ENCODE data around the gene SOX18. TPM values are rescaled to one million over a fixed set of nuclear protein-coding genes. Genes with fewer than 3 reads are reported as not detected.

The SOX18 gene
- total RNA-seq, 2 experiments from 2014 or later, result not detected

GRCh38 chr20:64047968-64048401, 1.5 kb downstream of the SOX18 start:
- Mint-ChIP-seq H3K27me3 (peaks cover 42% of the 10 kb centered on the region), H3K4me3 (no peak overlapping the region), H3K36me3 (no peaks in the 10 kb centered on the region), H3K9me3 (no peaks in the 10 kb centered on the region), H3K4me1 (ENCODE audit: low read depth) (peaks cover 2% of the 10 kb centered on the region), H3K27ac (no peak overlapping the region)
- ChIA-PET POLR2A (no interaction called here), CTCF (interaction anchor here (0.7 to 1.6 kb wide), 3 partner anchors 9 to 12 kb away, joined by 3 to 9 read pairs (median 5); no protein-coding TSS in a partner anchor)
- intact Hi-C loops (cut with micrococcal nuclease), result no loop called here
- DNase-seq, result no peak

GRCh38 chr20:64047046-64047389, 2.4 kb downstream of the SOX18 start:
- no peak for DNase-seq
- peaks cover 4% of the 10 kb centered on the region for H3K4me1 Mint-ChIP-seq (ENCODE audit: low read depth)
- POLR2A ChIA-PET, result no interaction called here
- H3K36me3 Mint-ChIP-seq, result no peaks in the 10 kb centered on the region
- H3K9me3 Mint-ChIP-seq, result no peaks in the 10 kb centered on the region
- peaks cover 39% of the 10 kb centered on the region for H3K27me3 Mint-ChIP-seq
- CTCF ChIA-PET, result interaction anchor here (1.6 kb wide), 1 partner anchor 8 kb away, joined by 9 read pairs; no protein-coding TSS in a partner anchor
- intact Hi-C loops (cut with micrococcal nuclease), result no loop called here
- H3K4me3 Mint-ChIP-seq, result no peak overlapping the region
- no peak overlapping the region for H3K27ac Mint-ChIP-seq

DNA sequence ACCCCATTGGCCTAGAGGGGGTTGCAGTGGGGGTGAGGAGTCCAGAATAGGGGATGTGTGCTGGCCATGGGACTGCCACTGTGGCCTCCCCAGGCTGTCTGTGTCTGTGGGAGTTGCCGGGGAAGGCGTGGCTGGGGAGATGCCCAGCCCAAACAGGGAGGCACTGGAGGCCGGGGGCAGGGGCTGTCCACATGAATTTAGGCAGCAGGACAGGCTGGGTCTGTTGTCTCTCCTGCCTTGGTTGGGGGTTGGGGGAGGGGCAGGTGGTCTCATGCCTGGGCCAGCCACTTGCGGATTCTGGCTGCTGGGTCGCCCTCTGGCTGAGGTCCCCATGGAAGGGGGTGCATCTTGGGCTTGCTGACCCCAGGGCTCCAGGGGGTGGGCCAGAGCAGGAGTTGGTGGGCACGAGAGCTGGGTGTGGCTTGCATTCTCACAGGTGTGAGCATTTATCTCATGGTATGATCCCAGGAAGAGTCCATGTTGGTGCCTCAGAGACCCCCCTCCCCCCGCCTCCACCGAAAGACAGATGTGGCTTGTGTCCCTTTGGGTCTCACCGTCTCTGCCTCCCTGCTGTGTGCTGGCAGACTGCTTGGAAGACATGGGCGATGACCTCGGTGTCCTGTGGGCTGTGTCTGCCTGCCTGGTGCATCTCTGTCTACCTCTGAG, 4.0 kb downstream of the SOX18 start:
- DNase-seq, result no peak
- Mint-ChIP-seq H3K27me3 (peaks cover 26% of the 10 kb centered on the region), H3K36me3 (no peaks in the 10 kb centered on the region), H3K4me1 (ENCODE audit: low read depth) (peaks cover 7% of the 10 kb centered on the region), H3K27ac (no peak overlapping the region), H3K9me3 (no peaks in the 10 kb centered on the region), H3K4me3 (no peak overlapping the region)
- CTCF ChIA-PET, result interaction anchor here (1.3 to 2.5 kb wide), 2 partner anchors 12 to 38 kb away, joined by 3 to 12 read pairs; no protein-coding TSS in a partner anchor
- intact Hi-C loops (cut with micrococcal nuclease), result no loop called here
- POLR2A ChIA-PET, result no interaction called here

DNA sequence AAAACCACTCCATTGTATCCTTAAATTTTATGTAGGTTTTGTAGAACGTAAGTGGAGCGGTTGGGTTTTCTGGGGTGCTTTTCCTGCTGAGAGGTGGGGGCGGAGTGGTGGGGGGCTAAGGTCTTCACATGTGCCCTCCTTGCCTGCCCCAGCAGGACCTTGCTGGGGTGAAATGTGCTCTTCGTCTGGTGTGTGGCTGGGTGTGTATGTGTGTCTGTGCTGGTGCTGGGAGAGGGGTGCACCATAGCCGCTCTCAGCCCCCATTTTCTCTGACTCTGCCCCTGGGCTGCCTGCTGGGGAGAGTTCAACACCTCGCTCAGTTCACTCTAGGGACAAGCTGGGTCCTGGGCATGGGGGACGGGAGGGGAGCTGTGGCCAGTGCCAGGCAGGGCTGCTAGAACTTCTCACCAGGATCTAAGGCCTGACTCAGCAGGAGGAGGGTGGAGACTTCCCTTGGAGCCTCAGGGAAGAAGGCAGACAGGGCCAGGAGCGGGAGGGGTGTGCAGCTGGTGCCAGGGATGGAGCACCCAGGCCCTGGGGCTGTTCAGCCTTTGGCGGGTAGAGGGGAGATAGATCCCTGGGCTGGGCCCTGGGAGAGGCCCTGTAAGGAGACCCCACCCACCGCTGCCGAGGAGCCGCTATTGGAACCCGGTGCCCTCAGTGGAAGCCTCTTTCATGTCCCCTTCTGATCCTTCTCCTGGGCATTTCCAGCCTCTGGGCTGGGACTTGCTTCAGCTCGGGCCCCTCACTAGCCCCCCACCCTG, 4.8 kb downstream of the SOX18 start:
- intact Hi-C loops (cut with micrococcal nuclease), result no loop called here
- CTCF ChIA-PET, result interaction anchor here (1.3 to 2.5 kb wide), 2 partner anchors 13 to 39 kb away, joined by 3 to 12 read pairs; no protein-coding TSS in a partner anchor
- Mint-ChIP-seq H3K27me3 (peaks cover 20% of the 10 kb centered on the region), H3K4me3 (no peak overlapping the region), H3K9me3 (no peaks in the 10 kb centered on the region), H3K36me3 (no peaks in the 10 kb centered on the region), H3K27ac (no peak overlapping the region), H3K4me1 (ENCODE audit: low read depth) (peaks cover 5% of the 10 kb centered on the region)
- DNase-seq, result no peak
- POLR2A ChIA-PET, result no interaction called here

DNA sequence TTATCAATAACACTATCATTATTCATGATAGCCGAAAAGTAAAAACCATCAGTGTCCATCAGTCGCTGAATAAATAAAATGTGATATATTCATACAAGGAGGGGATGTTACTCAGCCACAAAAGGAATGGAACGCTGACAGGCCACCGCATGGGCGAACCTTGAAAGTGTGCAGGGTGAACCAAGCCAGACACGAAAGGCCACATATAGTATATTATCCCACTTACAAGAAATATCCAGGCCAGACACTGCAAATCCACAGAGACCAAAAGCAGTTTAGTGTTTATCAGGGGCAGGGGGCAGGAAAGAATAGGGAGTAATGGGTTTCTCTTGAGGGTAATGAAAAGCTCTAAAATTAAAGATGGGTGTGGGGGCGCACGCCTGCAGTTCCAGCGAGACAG, 5.7 kb downstream of the SOX18 start:
- peaks cover 5% of the 10 kb centered on the region for H3K4me1 Mint-ChIP-seq (ENCODE audit: low read depth)
- H3K27ac Mint-ChIP-seq, result peak overlapping the region; percentile 28
- H3K4me3 Mint-ChIP-seq, result no peak overlapping the region

DNA sequence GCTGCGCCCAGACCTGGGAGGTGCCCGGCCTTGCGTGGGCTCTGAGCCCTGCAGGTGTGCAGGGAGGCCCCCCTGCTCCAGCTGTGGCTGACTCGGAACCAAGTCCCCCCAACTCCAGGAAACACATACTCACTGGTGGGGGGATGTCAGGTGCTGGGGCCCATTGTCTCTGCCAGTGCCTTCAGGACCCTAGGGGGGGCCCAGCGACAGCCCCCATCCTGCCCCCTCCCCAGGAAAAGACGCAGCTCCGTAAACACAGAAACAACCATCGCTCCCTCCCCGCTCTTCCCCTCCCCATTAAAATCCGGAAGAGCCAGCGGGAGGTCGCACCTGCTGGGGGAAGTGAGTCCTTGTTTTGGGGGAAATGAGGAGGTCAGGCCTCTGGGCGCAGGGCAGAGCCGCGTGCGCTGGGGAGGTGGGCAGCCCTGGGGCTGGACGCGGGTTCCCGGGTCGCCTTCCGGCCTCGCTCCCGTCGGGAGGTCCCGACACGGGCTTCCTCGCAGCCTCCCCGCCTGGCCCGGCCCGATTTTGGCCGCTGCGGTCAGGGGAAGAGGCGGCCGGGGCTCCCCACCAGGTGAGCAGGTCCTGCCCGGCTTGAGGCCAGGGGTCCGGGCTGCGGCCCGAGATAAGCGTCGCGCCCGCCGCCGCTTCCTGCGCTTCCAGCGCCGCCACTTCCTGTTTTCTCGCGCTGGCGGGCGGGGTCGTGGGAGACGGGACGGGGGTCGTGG, 7.2 kb downstream of the SOX18 start:
- Mint-ChIP-seq H3K4me1 (ENCODE audit: low read depth) (peaks cover 12% of the 10 kb centered on the region), H3K27me3 (peaks cover 14% of the 10 kb centered on the region), H3K27ac (peak overlapping the region; percentile 65), H3K4me3 (peak overlapping the region; percentile 74), H3K36me3 (no peaks in the 10 kb centered on the region), H3K9me3 (no peaks in the 10 kb centered on the region)
- POLR2A ChIA-PET, result interaction anchor here (1.6 kb wide), 1 partner anchor 20 kb away, joined by 4 read pairs; the partner anchor contains the start of gene TCEA2
- intact Hi-C loops (cut with micrococcal nuclease), result no loop called here
- DNase-seq, result no peak
- CTCF ChIA-PET, result interaction anchor here (1.6 to 5.0 kb wide), 3 partner anchors 20 to 78 kb away, joined by 4 to 59 read pairs (median 47); partner anchors contain the start of genes PRPF6, SAMD10 and TCEA2

More for the DNA sequence above, 5.7 kb downstream of the SOX18 start:
- Mint-ChIP-seq H3K27me3 (peaks cover 19% of the 10 kb centered on the region), H3K9me3 (no peaks in the 10 kb centered on the region), H3K36me3 (no peaks in the 10 kb centered on the region)
- ChIA-PET CTCF (interaction anchor here (0.9 to 2.5 kb wide), 3 partner anchors 14 to 63 kb away, joined by 3 to 12 read pairs (median 3); partner anchors contain the start of gene PRPF6), POLR2A (interaction anchor here (1.6 kb wide), 1 partner anchor 19 kb away, joined by 4 read pairs; the partner anchor contains the start of gene TCEA2)
- DNase-seq, result no peak
- intact Hi-C loops (cut with micrococcal nuclease), result no loop called here

- H3K4me1 Mint-ChIP-seq (ENCODE audit: low read depth), result peaks cover 14% of the 10 kb centered on the region
- CTCF ChIA-PET, result interaction anchor here (0.8 to 5.0 kb wide), 5 partner anchors 9 to 78 kb away, joined by 3 to 59 read pairs (median 8); partner anchors contain the start of genes PRPF6, SAMD10 and TCEA2
- POLR2A ChIA-PET, result no interaction called here
- peaks cover 9% of the 10 kb centered on the region for H3K27me3 Mint-ChIP-seq
- H3K4me3 Mint-ChIP-seq, result peak overlapping the region; percentile 74
- H3K27ac Mint-ChIP-seq, result no peak overlapping the region
- no peak for DNase-seq
- intact Hi-C loops (cut with micrococcal nuclease), result no loop called here
- H3K9me3 Mint-ChIP-seq, result no peaks in the 10 kb centered on the region
- H3K36me3 Mint-ChIP-seq, result no peaks in the 10 kb centered on the region
Measured at GRCh38 chr20:64041781-64042053, 7.7 kb downstream of the SOX18 start.

DNA sequence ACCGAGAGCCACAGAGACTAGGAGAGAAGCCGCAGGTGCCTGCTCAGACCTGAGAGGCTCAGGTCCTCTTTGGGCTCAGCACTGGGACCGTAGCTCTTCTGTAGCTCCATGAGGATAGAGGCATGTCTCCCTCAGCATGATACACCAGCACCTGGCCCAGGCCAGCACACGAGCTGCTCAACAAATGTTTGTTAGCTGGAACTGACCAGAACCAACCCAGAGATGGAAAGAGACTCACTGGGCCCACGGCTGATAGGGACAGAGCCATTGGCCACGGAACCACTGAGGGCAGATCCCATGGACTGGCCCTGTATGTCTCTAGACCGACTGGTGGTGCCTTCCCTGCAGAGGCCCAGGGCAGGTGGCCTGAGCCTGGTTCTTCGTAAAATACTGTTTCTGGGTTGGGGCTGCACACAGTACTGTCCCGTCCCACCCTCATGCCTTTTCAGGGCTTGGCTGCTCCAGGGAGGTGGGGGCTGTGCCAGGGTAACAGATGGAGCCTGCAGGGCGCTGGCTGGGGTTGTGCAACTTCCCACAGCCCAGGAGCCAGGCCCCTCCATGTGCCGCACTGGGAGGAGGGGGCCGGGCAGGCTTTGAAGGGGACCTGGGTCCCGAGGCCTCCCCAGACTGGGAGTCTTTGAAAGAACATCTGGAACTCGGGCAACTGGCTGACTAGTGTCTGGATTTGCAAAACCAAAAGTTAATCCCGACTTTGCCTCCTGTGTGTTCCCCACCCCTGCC, 8.2 kb downstream of the SOX18 start:
- Mint-ChIP-seq H3K4me1 (ENCODE audit: low read depth) (peaks cover 19% of the 10 kb centered on the region), H3K9me3 (no peaks in the 10 kb centered on the region), H3K36me3 (no peaks in the 10 kb centered on the region), H3K27ac (no peak overlapping the region), H3K4me3 (peak overlapping the region; percentile 74), H3K27me3 (peaks cover 6% of the 10 kb centered on the region)
- DNase-seq, result no peak
- intact Hi-C loops (cut with micrococcal nuclease), result no loop called here
- ChIA-PET POLR2A (interaction anchor here (1.4 kb wide), 1 partner anchor 14 kb away, joined by 5 read pairs; no protein-coding TSS in a partner anchor), CTCF (interaction anchor here (0.8 to 5.8 kb wide), 7 partner anchors 9 to 79 kb away, joined by 3 to 59 read pairs (median 18); partner anchors contain the start of genes PRPF6, RGS19, SAMD10 and TCEA2)

- H3K4me3 Mint-ChIP-seq, result peak overlapping the region; percentile 39
- no peak overlapping the region for H3K27ac Mint-ChIP-seq
- ChIA-PET CTCF (interaction anchor here (0.7 to 5.8 kb wide), 14 partner anchors 8 to 216 kb away, joined by 3 to 59 read pairs (median 8); partner anchors contain the start of genes LKAAEAR1, PCMTD2, PRPF6 and RGS19), POLR2A (interaction anchor here (1.4 kb wide), 1 partner anchor 14 kb away, joined by 5 read pairs; no protein-coding TSS in a partner anchor)
- intact Hi-C loops (cut with micrococcal nuclease), result no loop called here
- H3K4me1 Mint-ChIP-seq (ENCODE audit: low read depth), result peaks cover 26% of the 10 kb centered on the region
- H3K27me3 Mint-ChIP-seq, result peaks cover 2% of the 10 kb centered on the region
- H3K36me3 Mint-ChIP-seq, result peaks cover under 1% of the 10 kb centered on the region
- DNase-seq, result no peak
- no peaks in the 10 kb centered on the region for H3K9me3 Mint-ChIP-seq
Measured at GRCh38 chr20:64040231-64041039, 9.0 kb downstream of the SOX18 start.

DNA sequence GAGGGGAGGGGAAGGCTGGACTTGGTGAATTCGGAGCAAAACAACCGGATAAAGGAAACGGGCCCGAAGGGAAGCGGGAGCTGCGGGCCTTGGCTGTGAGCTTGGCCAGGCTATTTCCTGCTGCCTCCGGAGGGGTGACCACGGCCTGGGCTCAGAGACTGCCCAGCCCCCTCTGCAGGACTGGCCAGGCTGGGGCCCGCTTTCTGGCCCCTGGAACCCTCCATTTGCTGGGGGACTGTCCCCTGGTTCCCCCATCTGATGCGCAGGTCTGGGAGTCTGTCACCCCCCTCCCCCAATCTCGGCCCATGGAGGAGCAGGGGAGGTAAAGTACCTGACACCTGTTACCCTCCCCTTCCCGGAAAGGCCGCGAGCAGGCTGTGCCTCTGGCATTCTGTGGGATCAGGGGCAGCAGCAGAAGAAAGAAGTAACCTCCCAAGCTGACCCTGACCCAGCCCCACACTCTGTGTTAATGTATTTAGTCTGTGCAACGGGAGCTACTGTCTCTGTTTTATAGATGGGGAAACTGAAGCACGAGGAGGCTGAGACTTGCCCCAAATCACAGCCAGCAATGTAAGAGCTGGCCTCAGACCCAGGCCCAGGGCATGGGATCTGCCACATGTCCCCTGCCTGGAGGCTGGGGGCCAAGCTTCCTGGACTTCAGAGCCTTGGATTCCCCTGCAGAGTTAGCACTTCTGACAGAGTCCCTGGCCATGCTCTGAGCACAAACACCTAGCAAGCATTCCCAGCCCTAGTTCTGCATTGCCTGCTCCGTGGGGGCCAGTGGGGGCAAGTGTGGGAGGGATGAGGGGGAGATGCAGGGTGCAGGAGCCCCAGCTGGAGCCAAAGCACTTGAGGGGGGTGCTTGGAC, 9.9 kb downstream of the SOX18 start:
- Mint-ChIP-seq H3K9me3 (no peaks in the 10 kb centered on the region), H3K4me1 (ENCODE audit: low read depth) (peaks cover 35% of the 10 kb centered on the region), H3K27ac (no peak overlapping the region), H3K4me3 (peak overlapping the region; percentile 60), H3K36me3 (peaks cover 1% of the 10 kb centered on the region), H3K27me3 (peaks cover 2% of the 10 kb centered on the region)
- DNase-seq, result no peak
- intact Hi-C loops (cut with micrococcal nuclease), result loop anchor here (1.0 kb wide), 2 partner anchors 18 to 81 kb away; no protein-coding TSS in a partner anchor
- CTCF ChIA-PET, result interaction anchor here (0.6 to 5.8 kb wide), 29 partner anchors 7 to 519 kb away, joined by 3 to 59 read pairs (median 6); partner anchors contain the start of genes LKAAEAR1, PCMTD2, PPDPF and PRPF6
- POLR2A ChIA-PET, result interaction anchor here (1.7 kb wide), 1 partner anchor 18 kb away, joined by 5 read pairs; no protein-coding TSS in a partner anchor

Measured in activated CD4-positive, alpha-beta memory T cell treated with anti-CD3 and anti-CD28 coated beads for 36 hours (primary cell).